Activated naive CD8-positive, alpha-beta T cell treated with anti-CD3 and anti-CD28 coated beads, Interleukin-2, amount 50 U/mL, for 16 hours (primary cell): ENCODE data around the gene FOXL1.
"Not testable (repeated sequence)": the region's sequence is repeated elsewhere in the genome, so short reads cannot be mapped to it uniquely, and the experiment has no call there.

Experiments
- DNase-seq: peaks from one replicate; pipeline ENCODE4 v3.0.0-alpha.2; 2020; ENCODE audit warnings: low read depth, low spot score

Gene FOXL1

DNA sequence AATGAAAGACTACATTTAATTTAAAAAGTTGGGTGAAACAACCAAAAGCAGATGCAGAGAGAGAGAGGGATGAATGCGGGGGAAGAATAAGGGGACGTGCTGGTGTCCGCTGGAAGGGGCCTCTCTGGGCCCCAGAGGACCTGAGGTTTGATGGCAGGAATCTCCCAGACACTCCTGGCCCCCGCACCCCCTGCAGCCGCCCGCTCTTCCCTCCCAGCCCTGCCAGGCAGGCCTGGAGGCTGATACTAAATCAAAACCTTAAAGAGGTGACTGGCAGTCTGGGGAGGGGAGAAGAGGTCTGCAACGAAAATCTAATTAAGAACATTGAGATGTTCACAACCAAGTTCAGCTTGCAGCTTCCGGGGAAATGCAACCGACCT lies 2.4 kb downstream of the FOXL1 start:
- no peak for DNase-seq

DNA sequence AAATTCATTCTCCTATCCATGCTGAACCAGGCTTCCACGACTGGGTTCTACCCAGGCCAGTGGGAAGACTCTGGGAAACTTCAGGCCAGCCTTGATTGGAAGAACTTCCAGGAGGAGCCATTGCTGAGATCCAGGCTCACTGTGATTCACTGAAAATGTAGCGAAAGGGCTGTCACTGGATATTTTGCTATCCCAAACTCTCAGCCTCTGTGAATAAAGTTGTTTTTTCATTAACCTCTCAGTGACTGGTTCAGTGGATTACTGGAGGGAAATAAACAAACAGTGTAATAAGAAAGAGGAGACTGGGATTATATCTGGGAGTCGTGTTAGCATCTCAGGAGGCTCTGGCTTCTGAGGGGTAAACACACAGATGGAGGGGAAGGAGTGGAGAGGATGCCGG lies 3.1 kb downstream of the FOXL1 start:
- DNase-seq = no peak

DNA sequence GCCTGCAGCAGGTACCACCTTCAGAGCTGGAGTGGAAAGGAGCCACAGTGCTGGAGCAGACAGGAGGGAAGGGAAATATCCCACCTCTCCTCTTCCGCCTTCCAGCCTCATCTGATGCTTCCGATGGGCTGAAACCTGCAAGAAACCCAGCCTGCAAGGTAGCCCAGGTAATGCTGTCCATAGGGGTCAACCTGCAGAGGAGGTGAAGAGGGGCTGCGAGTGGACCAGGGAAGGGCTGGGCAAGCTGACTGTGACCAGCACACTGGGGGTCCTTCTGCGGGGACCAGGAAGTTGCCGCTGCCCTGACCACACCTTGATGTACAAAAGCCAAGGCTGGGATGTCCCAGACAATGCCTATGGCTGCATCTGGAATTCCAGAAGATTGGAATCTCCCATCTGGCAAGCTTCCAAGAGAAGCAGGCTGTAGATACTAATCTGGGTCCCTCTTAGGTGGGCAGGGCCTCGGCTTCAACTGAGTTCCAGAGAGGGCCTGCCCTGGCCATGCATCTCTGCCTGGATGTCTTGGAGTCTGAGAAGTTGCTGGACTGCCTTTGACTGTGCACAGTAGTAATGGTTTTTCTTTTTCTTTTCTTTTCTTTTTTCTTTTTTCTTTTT lies 5.8 kb downstream of the FOXL1 start:
- no peak for DNase-seq

DNA sequence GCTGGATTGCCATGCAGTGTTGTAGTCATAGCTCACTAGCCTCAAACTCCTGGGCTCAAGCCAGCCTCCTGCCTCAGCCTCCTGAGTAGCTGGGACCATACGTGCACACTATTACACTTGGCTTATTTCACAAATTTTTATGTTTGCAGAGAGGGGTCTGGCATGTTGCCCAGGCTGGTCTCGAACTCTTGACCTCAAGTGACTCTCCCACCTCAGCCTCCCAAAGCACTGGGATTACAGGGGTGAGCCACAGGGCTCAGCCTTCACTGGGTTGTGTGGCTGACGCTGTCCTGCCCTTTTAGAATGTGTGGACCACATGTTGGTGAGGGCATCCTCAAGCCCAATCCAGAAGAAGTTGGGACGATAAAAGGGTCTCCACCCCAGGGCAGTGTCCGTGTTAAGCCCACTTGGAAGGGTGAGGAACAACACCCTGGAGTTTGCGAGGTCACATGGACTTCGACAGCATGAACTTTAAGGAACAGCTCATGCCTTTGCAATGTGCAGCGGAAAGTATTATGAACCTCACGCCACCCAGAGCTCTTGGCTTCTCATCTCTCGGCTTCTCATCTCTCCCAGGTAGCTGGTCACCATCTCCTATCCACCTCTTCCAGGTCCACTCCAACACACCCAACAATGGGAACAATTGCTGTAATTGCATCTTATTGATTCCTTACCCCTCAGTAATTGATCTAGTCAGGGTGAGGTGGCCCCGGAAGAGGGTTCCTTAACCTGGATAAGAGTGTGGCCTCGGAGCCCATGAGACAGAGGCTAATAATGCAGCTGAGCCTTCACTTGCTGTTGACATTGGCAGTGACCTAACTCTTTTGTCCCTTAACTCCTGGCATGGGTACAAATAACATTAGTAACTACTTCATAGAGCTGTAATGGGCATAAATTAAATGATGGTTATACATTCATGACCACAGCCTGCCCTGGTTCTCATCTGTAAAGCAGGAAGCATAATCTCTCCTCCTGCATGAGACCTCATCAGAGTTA lies 6.7 kb downstream of the FOXL1 start:
- no peak for DNase-seq

DNA sequence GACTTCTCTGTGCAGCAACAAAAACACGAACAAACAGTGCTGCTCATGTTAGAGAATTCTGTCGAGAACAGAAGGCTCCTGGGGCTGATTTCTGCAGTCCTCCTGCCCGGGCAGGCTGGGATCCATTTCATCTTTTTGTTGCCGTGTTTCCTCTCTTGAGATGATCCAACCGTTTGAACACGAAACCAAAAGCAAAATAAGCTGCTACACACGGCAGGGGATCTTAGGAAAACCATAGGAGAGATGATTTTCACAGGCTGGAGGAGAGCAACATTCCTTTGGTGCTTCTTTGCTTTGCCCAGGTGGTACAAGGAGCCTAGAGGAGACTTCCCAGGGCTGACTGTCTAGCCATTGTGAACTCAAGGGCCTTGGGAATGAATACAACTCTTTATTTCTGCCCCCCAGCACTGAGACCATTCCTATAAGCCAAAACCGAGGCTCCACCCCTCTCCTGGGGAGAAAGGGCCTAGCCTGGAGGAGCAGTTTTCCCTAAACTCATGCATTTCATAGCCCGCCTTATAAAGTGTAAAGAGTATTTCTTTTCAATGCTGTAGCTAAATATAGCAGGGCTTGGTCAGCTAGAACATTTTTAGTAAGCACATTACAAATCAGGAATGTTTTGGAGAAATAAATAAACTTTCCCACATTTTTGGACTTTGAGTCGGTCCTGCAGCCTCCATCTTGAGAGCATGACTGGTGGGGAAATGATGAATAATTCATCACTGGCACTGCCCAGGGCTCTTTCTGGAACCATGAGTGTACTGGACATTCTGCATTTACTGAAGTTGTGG lies 7.7 kb downstream of the FOXL1 start:
- no peak for DNase-seq

DNA sequence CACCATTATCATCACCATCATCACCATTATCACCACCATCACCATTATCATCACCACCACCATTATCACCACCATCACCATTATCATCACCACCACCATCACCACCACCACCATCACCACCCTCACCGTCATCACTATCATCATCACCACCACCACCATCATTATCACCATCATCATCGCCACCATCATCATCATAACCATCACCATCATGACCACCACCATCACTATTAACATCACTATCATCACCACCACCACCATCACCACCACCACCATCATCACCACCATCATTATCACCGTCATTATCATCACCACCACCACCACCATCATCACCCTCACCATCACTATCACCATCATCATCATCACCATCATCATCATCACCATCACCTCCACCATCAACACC lies 9.1 kb downstream of the FOXL1 start:
- DNase-seq = no peak

DNA sequence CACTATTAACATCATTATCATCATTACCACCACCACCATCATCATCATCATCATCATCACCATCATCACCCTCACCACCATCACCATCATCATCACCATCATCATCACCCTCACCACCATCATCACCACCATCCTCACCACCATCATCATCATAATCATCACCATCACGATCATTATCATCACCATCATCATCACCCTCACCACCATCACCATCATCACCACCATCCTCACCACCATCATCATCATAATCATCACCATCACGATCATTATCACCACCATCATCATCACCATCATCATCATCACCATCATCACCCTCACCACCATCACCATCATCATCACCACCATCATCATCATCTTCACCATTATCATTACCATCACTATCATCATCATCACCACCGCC lies 9.6 kb downstream of the FOXL1 start:
- DNase-seq = not testable (repeated sequence)

DNA sequence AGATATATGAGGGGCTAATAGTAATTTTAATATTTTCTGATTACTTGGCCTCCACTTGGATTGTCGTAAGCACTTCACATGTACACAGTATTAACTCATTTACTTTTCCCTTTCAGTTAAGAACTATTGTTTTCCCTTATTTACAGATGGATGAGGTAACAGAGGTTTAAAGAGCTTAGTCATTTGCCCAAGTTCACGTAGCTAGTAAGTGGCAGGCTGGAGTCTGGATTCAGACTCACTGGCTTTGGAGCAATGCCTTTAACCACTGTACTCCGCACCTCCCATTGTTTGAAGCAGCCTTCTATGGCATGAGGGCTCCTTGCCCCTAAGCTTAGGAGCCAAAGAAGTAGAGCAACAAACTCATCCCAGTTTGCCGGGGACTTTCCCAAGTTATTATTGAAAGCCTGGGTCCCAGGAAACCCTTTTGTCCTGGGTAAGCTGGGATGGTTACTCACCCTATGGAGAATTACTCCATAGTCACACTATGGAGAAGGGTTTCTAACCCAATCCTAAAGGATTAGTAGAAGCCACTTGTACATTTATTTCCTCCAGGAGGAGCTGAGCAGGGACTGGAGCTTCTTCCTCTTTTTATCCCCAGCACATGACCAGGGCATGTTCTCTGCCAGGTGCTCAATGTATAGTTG lies 12.3 kb downstream of the FOXL1 start:
- DNase-seq = no peak

DNA sequence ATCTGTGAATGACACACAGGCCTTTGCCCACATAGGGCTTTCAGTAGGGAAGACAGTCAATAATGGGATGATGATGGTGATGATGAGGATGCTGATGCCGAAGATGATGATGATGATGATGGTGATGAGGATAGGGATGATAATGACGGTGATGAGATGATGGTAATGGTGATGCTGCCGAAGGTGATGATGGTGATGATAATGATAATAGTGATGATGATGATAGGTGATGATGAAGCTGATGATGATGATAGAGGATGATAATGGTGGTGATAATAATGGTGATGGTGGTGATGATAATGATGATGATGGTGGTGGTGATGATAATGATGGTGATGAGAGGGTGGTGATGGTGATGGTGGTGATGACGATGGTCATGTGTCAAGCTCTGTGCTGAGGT lies 12.9 kb downstream of the FOXL1 start:
- DNase-seq = no peak

DNA sequence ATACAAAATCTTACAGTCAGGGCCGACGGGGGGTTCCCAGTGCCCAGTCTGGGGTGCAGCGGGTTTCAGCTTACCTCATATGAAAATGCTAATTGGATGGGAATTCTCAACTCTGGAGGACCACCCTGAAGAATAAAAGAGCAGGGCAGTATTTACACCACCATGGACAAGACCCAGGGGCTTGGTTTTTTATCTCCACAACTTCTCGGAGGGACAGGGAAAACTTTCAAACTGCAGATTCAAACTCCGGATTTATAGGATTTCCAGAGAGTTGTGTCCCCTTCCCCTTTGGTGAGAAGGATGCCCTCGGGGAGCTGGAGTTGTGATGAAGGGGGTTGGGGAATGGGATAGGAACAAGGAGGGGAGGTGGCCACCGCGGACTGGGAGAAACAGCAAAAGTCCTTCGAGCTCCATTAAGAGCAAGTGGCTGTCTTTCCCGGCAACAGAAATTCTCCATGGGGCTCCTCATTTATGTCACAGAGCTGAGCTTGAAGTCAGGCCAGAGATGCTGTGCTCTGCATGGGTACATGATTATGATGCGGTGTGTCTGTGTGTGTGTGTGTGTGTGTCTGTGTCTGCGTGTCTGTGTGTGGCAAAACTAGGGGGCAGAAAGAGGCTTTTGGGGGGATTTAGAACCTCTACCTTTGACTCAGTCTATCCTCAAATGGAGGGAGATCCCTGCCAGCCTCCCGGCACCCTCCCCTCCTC lies 15.7 kb downstream of the FOXL1 start:
- no peak for DNase-seq

DNA sequence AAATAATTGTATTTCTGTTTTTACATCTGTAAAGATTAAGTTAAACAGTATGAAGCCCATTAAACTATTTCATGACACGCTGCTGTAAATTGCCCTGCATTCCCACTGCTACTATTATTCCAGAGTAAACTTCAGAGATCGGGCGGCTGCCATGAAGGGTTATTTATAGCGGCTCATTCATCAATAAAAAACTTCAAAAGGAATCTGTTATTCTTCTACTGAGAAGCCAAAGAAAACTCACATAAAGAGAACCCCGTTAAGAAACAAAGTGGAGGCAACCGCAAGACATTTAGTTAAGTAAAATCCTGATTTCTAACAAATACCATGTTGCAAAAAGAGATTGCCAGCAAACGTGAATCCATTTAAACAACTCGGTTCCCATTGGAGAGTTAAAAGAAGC lies 16.4 kb downstream of the FOXL1 start:
- DNase-seq = no peak

DNA sequence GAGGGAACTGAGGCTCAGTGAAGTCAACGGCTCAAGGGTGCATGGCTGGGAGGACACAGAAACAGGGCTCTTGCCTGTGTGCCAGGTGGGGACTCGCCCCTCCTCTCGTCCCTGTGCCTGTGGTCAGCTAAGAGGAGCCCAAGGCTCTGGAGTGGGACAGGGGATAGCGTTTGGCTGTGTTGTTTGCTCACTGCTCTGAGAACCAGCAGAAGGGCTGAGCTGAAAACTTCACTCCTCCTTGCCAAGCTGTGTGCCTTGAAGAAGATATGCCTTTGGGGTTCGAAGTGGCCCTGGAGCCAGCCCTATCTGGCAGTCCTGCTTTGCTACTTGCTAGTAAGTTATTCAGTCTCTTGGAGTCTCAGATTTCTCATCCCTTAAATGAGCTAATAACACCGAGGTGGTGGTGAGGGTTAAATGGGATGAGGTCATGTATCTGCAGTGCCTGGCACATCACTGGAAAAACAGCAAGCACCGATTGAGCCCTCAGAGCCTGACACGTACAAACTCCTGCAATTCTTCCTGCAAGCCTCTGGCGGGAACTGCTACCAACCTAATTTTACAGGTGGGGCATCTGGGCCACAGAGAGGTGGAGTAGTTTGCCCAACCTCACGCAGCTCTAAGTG lies 17.7 kb downstream of the FOXL1 start:
- no peak for DNase-seq

DNA sequence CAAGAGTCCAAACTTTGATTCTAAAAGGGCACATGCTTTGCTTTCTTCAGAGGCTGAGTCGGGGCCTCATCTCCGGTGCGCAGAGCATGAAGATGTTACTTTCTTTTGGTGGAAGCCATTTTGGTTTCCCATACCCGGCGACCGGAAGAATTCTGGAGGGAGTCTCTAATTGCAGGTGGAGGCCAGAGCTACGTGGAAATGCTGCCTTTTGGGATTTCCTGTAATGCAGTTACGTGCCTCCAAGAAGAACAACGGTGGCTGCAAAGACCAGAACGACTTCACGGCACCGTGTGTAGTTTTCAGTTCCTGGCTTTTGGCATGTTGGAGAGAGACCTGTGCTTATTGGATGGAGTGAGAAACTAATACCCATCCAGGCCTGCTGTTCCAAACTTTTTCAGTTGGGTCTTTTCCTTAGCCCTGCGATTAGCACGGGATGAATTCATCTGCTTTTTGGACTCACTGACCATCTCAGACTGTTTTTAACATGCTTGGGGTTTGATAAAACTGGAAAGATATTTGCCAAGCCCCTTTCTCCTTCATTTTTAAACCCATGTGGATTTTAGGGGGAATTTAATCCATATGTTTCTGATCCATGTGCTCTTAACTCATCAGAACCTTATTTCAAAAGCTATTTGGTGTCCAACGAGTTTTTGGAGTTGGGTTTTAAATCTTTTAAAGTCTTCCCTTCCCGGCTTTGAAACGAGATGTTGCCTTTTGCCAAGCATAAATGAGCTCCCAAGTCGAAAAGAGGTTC lies 19.0 kb downstream of the FOXL1 start:
- no peak for DNase-seq

DNA sequence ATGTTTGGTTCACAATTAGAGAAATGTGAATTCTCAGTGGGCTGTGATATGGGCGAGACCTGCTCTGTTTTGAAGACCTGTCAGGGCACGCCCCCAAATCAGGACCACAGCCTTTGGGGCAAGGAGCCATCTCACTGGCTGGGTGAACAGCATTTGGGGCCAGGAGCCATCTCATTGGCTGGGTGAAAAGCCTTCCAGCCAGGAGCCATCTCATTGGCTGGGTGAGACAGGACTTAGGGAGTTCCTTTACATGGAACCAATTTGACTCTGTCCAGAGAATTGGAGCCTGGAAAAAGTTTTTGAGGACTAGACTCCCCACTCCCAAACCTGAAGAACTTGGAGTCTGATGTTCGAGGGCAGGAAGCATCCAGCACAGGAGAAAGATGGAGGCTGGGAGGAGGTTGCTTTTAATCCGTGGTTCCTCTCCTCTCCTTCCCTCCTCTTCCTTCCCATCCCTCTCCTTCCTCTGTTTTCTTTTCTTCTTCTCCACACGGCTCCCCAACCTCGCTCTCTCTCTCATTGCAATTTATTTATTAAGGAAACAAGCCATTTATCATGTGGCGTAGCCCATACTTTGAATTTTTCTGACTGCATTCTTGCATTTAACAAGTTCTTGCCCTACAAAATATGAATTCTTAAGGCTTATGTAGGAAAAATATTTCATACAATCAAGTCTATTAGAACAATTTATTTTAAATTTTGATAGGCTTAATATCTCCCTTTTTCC lies 19.7 kb downstream of the FOXL1 start:
- no peak for DNase-seq

DNA sequence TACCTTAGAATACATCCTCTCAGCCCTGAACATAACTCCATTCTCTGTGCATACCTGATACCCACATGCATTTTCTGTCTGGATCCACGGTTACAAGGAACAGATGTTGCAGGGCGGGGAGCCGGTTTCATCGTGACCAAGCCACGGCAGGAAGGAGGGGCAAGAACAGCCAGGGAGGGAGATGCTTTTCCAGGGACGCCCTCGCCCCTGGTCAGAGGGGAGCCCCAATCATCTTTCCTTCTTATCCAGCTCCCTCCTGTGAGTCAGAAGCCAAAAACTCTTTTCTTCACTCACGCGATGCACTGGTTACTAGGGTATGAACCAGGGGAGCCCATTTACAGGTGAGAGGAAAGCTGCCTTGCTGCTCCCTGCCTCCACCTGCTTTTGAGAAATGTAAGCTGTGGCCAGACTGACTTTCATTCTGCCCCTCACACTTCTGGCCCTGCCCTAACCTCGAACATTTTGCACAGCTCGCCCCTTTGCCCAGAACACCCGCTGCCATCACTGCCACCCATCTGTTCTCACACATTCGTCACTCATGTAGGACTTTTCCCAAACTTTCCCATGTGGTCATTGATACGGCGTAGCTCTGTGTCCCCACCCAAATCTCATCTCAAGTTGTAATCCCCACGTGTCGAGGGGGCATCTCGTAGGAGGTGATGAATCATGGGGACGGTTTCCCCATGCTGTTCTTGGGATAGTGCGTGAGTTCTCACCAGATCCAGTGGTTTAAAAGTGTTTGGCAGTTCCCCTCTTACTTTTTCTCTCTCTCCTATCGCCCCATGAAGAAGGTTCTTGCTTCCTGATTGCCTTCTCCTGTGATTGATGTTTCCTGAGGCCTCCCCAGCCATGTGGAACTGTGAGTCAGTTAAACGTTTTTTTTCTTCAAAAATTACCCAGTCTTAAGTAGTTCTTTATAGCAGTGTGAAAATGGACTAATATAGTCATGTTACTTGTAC lies 20.5 kb downstream of the FOXL1 start:
- no peak for DNase-seq

DNA sequence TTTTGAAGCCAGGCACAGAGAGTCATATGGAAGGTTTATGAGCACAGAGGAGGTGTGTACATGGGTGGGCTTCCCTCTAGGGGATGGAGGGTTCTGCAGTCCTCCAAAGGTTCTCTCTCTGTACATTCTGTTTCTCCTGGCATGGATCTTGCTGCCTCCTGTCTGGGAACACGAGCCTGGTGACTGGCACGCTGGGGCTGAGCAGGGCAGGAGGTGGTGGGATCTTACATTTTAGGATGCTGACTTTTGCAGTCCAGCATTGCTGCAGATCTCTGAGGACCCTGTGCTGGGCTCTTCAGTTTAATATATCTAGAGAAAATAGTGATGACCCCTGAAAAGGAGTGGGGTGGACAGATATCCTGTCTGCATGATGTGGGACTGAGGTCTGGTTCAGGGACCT lies 23.0 kb downstream of the FOXL1 start:
- no peak for DNase-seq

DNA sequence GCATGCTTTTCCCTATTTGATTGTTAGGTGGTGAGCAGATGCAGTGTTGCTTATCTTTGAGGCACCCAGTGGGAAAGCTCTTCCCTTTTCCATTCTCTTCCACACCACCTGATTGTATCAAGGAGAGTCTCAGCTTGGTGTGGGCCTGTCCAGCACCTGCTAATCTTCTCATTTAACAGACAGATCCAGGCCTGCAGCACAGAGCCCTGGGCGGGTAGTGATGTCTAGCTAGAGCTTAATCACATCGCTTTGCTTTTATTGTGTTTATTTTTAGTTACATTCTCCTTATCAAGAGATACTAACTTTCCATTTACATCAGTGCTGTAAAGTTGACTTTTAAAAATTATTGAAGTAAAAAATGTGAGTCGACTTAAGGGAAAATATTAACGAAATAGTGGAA lies 24.2 kb downstream of the FOXL1 start:
- DNase-seq = no peak
